HG03060 (cell line): ENCODE measurements around the gene GPR3.
"Not testable (repeated sequence)": the region's sequence is repeated elsewhere in the genome, so short reads cannot be mapped to it uniquely, and the experiment has no call there.

Experiments used
- ATAC-seq: cut with Tn5 transposase; IDR thresholded peaks from one replicate; pipeline ENCODE4 v1.9.1; 2021; ENCODE audit warnings: low read depth, moderate number of reproducible peaks; ENCODE audit not compliant: unreplicated experiment

The GPR3 gene

DNA sequence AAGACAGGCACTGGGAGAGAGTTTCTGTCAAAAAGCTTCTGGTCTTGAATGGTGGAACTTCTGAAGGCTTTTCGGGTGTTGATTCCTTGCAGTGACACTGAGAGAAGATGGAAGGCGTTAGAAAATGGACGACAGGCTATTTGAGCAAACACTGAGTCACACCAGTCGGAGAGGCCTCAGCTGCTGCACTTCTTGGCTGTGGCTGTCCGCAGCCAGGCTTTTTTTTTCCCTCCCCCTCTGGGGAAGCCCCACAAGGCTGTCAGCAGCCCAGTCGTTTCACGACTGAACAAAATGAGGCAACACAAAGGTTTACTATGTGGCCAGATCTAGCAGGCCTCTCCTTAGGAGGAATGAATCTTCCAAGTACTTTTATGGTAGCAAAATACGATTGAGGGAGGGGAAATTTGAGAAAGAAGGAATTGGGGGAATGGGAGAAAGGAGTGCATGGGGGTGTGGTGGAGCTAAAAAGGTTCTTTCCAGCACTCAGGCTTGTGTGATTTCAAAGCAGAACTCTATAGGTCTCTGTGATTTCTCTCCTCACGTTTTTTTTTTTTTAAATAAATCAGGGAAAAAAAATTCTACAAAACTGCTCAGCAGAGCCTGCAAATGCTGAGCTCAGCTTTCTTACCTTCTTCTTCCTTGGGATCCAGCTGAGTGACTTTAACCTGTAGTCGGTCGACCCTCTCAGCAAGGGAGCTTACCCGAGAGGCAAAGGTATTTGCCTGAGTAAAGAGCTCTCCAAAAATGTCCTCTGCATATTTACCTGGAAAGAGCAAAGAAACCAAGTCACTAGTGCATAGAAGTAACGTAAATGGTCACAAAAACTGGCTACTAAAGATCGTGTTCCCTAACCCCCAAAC is 26.1 kb downstream of the GPR3 start:
- no peak for ATAC-seq

DNA sequence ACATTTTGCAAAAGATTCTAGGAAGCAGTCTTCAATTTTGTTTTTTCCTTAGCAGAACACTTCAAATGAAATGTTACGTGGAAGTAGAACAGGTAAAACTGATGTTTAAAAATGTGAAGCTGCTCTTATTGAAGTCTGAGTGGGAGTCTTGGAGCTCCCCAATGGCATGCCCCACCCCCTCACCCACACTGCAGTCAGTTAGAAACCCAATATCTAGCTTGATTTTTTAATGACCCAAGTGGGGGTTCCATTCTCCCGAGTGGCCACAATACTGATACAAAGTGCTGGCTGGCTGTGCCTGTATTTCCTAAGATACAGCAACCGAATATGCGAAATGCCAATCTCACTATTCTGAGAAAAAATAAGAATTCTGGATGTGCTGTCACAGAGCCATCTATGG is 31.3 kb downstream of the GPR3 start:
- no peak for ATAC-seq

DNA sequence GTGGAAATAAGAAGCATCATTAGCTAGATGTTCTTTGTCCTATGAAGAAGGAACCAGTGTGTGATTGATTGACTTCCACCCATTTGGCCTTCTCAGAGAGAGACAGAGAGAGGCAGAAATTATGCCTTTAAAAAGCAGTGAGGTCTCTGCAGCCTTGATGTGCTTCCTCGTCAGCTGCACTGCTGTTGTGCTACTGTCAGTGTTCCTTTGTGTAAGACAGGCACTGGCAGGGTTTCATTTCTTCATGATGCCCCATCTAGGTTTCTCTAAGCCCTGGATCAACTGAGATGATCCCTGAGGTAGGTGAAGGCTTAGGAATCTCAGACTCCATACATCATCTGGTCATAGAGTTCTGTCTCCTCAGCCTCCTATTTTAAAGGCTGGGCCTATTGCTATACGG is 34.9 kb downstream of the GPR3 start:
- no peak for ATAC-seq

DNA sequence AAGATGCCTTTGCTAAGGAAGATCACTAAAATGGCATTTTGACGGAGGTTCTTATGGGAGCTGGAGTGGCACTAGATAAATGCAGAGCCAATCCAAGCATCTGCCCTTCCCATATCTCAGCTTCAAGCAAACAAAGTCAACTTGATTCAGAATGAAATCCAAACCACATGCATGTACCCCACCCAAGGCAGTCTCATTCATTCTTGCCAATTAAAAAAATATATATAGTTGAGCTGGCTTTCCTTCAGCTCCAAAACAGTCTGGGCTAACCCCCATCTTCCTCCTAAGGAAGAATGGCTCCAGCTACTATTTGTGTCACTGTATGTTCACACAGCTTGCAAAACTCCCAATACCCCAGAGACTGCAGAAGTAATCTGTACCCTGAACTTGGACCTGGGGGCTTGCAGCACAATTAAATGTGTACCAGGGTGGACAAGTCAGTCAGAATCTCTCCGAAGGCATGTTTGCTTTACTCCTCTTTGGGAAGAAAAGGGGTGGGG is 35.4 kb downstream of the GPR3 start:
- no peak for ATAC-seq

DNA sequence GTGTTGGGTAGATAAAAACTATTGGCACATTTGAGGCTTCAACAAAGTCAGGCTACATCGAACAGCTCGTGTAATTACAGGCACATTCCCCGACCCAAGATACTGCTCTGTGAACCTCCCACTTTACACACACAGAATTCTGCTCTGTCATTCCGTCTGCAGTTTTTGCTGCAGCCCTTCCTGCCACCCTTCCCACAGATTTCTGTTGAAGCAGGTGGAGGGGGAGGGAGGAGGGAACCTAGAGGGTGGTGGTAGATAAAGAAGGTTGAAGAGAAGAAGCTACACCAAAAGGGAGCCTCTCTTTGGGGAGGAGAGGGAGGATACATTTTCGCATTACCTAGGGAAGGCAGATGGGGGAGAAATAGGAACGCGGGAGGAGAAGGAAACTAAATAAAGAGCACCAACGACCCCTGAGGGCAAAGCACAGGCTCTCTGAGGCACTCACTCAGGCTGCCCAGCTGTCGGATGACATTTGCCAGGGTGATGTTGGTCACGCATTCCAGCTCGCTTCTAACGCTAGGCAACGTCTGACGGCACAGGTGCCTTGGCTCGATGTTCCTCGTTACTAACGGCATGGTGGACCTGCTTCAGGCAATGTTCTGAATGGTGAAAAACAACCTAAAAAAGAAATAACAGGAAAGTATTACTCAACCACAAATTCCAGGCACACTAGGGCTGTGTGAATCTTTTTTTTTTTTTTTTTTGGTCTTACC is 36.0 kb downstream of the GPR3 start:
- ATAC-seq, result no peak

DNA sequence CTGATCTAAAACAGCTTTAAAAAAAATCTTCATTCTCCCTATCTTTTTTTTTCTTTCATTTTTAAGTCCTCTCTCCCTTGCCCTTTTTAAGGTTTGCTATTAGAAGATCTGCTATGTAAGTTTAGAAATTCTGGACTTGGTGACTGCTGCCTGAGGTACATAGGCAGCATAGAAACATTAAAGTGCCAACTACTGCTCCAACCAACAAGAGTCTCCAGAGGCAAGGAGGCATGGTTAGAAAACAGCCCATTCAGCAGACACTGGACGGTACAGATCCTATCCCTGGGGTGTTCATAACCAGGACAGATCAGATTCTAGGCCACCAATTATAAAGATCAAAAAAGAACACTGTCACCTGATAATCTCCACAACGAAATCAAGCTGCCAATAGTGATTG is 36.6 kb downstream of the GPR3 start:
- ATAC-seq, result no peak

DNA sequence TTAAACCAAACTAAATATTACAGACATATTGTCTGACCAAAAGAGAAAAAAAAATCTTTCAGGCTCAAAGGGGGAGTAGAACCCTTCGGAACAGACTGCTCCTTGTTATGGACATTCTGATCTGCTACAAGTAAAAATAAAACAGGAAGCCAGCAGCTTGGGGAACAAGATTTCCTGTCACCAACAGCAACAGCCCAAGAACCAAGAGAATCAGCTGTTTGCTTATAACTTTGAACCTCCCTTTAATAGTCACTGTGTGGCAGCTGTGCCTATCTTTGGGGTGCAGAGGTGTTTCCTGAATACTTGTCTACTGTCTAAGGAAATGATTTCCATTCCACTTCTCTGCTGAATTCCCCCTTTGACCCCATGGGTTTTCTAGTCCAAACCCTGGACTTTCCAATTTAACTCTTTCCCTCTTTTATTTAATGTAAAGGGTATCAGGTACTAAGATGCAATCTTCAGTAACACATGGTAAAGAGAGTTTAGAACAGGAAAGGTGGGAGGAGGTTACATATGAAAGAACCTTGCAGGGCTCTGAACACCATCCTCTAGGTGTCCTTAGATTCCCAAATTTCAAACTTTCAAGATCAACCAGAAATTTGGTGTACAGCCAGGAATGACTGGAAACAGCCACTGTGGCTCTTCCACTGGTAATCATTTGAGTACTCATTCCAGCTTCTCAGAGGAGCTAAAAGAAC is 38.6 kb downstream of the GPR3 start:
- ATAC-seq, result no peak

DNA sequence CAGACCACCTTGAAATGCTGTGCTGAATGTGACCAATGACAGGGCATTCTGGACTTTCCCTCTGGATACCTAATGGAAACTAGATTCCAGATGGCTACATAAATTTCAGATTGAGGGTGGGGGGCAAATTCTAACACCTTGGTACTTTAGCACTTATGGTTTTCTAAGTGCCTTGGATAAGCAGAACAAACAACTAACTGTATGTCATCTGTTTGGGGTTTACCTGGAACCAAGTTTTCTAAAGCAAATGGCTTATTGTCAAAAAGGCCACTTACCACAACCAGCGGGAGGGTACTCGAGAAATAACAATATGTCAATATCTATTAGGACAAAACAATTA is 39.1 kb downstream of the GPR3 start:
- no peak for ATAC-seq

DNA sequence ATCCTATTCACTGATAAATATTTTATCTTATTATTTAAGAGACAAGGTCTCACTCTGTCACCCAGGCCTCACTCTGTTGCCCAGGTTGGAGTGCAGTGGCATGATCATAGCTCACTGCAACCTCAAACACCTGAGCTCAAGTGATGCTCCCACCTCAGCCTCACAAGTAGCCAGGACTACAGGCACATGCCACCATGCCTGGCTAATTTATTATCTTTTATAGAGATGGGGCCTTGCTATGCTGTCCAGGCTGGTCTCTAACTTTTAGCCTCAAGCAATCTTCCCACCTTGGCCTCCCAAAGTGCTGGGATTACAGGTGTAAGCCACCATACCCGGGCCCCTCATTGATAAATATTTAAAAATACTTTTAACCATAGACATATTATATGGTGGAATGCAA is 40.3 kb downstream of the GPR3 start:
- not testable (repeated sequence) for ATAC-seq

DNA sequence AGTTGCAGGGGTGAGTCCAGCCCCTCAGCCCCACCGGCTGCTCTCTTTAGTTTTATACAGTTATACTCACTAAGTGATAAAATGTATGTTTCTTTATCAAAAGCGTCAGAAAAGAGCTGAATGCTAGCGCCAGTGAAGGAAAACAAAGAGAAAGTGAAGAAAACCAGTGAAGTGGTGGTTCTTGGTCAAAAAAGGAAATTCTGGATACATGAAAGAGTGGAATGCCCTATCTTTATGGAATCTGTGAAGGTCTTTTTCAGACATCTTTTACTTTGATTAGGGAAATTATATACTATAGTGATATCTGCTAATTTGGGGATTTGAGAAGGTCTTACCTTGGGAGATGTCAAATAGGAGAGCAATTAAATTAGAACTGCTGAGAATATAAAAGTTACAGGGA is 41.3 kb downstream of the GPR3 start:
- ATAC-seq, result no peak

DNA sequence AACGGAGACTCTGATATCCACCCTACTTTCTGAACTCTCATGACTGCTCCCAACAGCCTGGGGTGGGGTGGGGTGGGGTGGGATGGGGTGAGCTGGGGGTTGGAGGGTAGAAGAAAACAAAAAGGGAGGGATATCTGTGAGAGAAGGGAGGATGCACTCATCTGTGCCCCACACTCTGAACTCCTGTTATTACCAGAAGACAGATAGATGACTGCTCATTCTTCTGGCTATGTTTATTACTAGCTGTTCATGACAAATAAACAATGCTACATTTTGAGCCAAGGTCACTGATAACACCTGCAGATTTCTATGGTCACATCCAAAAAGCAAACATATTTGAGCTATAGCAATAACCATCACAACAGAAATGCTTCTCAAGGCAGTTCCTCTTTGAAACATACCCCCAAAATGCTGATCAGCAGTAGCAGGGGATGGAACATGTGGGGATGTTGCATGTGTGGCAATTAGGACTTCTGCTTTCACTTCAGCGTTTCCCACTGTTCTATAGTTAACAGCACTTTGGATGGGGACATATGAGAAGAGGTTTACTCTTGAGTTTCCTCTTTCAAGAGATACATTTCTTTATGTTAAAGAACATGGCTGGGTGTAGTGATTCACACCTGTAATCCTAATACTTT is 43.3 kb downstream of the GPR3 start:
- ATAC-seq, result no peak

DNA sequence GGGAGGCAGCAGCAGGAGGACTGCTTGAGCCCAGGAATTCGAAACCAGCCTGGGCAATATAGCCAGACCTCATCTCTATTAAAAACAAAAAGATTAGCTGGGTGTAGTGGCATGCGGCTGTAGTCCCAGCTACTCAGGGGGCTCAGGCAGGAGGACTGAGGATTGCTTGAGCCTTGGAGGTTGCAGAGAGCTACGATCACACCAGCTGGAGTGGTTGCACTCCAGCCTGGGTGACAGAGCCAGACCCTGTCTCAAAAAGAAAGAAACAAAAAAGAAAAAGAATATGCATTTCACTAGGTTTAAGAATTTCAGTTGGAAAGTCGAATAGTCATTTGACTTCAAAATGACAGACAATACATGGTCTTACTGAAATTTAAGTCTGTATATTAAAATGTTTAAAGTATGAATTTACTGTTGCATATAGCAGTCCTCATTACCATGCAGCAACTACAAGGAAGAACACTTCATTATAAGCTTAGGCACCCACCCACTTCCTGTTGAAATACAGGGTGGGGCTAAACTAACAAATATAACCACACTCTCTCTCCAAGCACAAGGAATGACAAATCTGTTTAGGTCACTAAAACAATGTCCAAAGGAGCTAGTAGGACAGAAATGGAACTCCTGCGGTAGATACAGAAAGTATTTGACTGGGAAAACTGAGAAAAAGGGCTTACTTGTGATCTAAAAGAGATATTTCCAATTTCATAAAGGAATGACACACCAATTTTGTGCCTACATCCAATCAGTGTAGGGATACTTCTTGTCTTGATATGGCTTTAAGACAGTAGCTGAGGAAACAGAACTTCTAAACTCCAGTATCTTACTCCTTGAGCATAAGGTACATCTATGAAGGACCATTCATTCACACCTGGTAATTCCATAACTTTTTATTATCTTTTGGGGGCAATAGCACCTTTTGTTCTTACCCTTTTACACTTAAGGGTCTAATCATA is 44.1 kb downstream of the GPR3 start:
- ATAC-seq, result no peak

DNA sequence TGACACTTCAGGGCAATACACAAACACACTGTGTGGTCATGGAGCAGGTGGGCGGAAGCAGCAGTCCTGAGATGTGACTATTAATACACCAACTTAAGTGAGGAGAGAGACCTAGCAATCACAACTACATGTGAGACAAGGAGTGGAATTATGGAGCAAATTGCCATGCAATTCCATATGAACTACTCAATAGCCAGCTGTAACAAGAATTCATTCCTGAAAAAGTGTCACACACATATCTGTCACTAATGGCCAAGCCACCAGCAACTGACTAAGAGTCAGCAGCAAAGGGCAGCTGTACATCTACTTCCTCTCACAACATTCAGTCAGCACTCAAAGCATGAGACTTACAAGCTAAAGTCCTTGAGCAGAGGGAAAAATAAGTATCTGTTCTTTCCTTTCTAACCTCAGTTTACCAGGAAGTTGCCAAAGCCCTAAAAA is 46.2 kb downstream of the GPR3 start:
- no peak for ATAC-seq

DNA sequence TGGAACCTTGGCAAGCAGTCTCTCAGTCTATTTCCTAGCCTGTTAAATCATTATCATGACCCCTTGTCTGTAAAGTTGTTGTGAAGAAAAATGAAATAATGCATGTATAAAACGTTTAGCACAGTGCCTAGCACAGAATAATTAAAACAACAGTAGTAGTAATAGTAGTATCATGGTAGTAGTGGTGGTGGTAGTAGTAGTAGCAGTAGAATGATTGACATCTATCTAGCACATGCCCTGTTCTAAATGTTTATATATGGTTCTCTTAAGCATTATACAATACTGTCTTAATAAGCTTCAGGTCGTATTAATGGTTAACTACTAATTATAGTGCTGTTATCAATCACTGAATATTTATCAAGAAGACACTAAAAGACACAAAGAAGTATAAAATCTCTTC is 46.7 kb downstream of the GPR3 start:
- no peak for ATAC-seq

DNA sequence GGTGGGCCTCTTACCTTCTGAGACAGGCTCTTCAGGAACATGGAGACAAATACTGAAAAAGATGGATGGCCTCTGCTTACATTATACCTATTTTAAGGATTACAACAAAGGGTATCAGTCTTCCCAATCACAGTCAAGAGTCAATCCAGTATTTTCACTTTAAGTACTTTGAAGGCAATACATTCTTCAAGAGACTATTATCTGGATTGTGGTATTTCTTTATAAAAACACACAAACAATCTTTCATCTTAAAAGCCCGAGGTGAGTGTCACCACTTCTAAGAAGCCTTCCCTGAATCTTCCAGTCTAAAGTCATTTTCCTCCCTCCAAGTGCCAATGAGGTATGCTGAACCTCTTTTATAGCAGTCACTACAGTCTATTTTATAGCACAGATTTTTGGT is 52.2 kb downstream of the GPR3 start:
- ATAC-seq, result no peak
